Psoas muscle (tissue), 8 donors: ENCODE measurements around the gene TSPAN7. TPM values are rescaled to one million over a fixed set of nuclear protein-coding genes. Genes with fewer than 3 reads are reported as not detected.

Experiments used
- ATAC-seq, 4 donors: fragments of 200-7000 bp; cut with Tn5 transposase; one replicate each; pipeline ENCODE4 v1.9.1; 2020; ENCODE audit warnings: moderate library complexity in 3 of 4, mild to moderate bottlenecking in 2 of 4
- DNase-seq, 2 donors: peaks; one replicate each; pipeline ENCODE4 v3.0.0-alpha.2; 2020
- H3K27ac ChIP-seq: fragments of 200-600 bp; one replicate; pipeline ENCODE4 v1.8.0; 2022
- H3K27me3 ChIP-seq, 3 donors: fragments of 200-600 bp in 1 of 3; one replicate each; pipeline versions ENCODE4 v1.6.1 to v1.8.0; 2013 to 2022; ENCODE audit warnings: low read length in 2 of 3, mild to moderate bottlenecking in 2 of 3, moderate library complexity in 1 of 3; ENCODE audit not compliant: insufficient read depth in 3 of 3
- H3K36me3 ChIP-seq, 2 donors: fragments of 200-600 bp in 1 of 2; one replicate each; pipeline versions ENCODE4 v1.6.1 to v1.8.0; 2013 to 2022; ENCODE audit warnings: low read depth in 1 of 2, mild to moderate bottlenecking in 1 of 2, moderate library complexity in 1 of 2; ENCODE audit not compliant: insufficient read depth in 1 of 2
- H3K4me1 ChIP-seq: fragments of 200-600 bp; one replicate; pipeline ENCODE4 v1.8.0; 2022
- H3K4me3 ChIP-seq: fragments of 200-600 bp; one replicate; pipeline ENCODE4 v1.8.0; 2022; ENCODE audit warnings: mild to moderate bottlenecking
- H3K9me3 ChIP-seq: fragments of 200-600 bp; one replicate; pipeline ENCODE4 v1.8.0; 2022
- CTCF ChIP-seq: fragments of 200-600 bp; IDR thresholded peaks from one replicate; pipeline ENCODE4 v1.8.0; 2022; ENCODE audit warnings: antibody characterized with exemption
- WGBS, 3 donors: extraction: QIAGEN DNeasy Blood & Tissue Kit; methylation state at CpG; one replicate each; pipeline versions ENCODE4 v1.1.6 to v1.1.7; 2013; 5-methylcytosine and 5-hydroxymethylcytosine counted together
- intact Hi-C, 2 donors: fragments of 100-400 bp; cut with DNase I; formaldehyde crosslinking; loops; one replicate each; pipeline versions ENCODE4 v1.11.0 to v1.14.2; 2022
- polyA plus RNA-seq, 3 donors: library from polyadenylated mRNA; stranded (reverse); fragments of 200-250 nt; gene quantifications; one replicate each; pipeline ENCODE4 v1.2.3, GENCODE V29; 2013
- total RNA-seq, 4 donors: library from RNA; stranded (reverse); fragmentation: NEBNext Ultra II Directional in 2 of 4; extraction: Animal tissue kit (Norgen Biotek cat#: 25700) in 2 of 4; gene quantifications; one replicate each; pipeline versions ENCODE4 v1.2.1 to v1.2.4, GENCODE V29; 2021 to 2023
- donor health status: healthy with polysubstance abuse.
- donor health status: DM: no; HTN: no; CAD: no; lungs with moderate emphysema.
- donor health status: Bipolar disorder and iron deficiency.
- donor health status: healthy.
- donor health status: DM: yes; HTN: yes; CAD: no.
- donor health status: DM: no; HTN: no; CAD: no.
- donor health status: DM: no; HTN: no; CAD: no.
- donor health status: DM: yes; HTN: yes; CAD: no.

The TSPAN7 gene
- total and polyA plus RNA-seq, 7 donors, result 65.2 to 234 (median 136) TPM

GRCh38 chrX:38596939-38597338, 35.6 kb downstream of the TSPAN7 start:
- Histone ChIP-seq H3K9me3 (peaks cover 5% of the 10 kb centered on the region), H3K4me1 (peaks cover 16% of the 10 kb centered on the region), H3K4me3 (no peak overlapping the region), H3K36me3 (no peaks in the 10 kb centered on the region), H3K27ac (no peak overlapping the region), H3K27me3 (peaks cover 0 to 12% (median 0%) of the 10 kb centered on the region in 3 donors)
- WGBS, 3 donors, result 51 to 93% (median 88%) methylated on average over 2 of the region's 2 CpGs
- ATAC-seq, result no peak
- no peak for DNase-seq
- intact Hi-C loops, result no loop called here
- no peak for TF ChIP-seq CTCF

GRCh38 chrX:38599796-38600755, 38.7 kb downstream of the TSPAN7 start:
- Histone ChIP-seq H3K4me1 (peaks cover 16% of the 10 kb centered on the region), H3K9me3 (no peaks in the 10 kb centered on the region), H3K36me3 (no peaks in the 10 kb centered on the region), H3K27ac (no peak overlapping the region), H3K27me3 (peaks cover 0 to 12% (median 0%) of the 10 kb centered on the region in 3 donors), H3K4me3 (no peak overlapping the region)
- peak in 3 of 4 donors; percentile 49 to 87 (median 74) for ATAC-seq
- no peak for TF ChIP-seq CTCF
- intact Hi-C loops, result no loop called here
- no peak for DNase-seq
- 12 to 16% (median 15%) methylated on average over 3 of the region's 3 CpGs for WGBS, 3 donors

- ATAC-seq (no peak), DNase-seq (no peak)
- peaks cover 0 to 12% (median 0%) of the 10 kb centered on the region in 3 donors for H3K27me3 ChIP-seq
- peaks cover 16% of the 10 kb centered on the region for H3K4me1 ChIP-seq
- no peaks in the 10 kb centered on the region for H3K36me3 ChIP-seq
- no peak overlapping the region for H3K4me3 ChIP-seq
- no peak overlapping the region for H3K27ac ChIP-seq
- intact Hi-C loops, result no loop called here
- no peaks in the 10 kb centered on the region for H3K9me3 ChIP-seq
- no peak for TF ChIP-seq CTCF
These were observed 40.5 kb downstream of the TSPAN7 start for GRCh38 chrX:38601866-38602265.

- no peak for TF ChIP-seq CTCF
- ATAC-seq, result no peak
These were observed 45.5 kb downstream of the TSPAN7 start for GRCh38 chrX:38606821-38607220.

More at GRCh38 chrX:38606821-38607220, 45.5 kb downstream of the TSPAN7 start:
- Histone ChIP-seq H3K9me3 (no peaks in the 10 kb centered on the region), H3K4me1 (peaks cover 3% of the 10 kb centered on the region), H3K27me3 (no peaks in the 10 kb centered on the region), H3K36me3 (no peaks in the 10 kb centered on the region), H3K27ac (no peak overlapping the region), H3K4me3 (no peak overlapping the region)
- 82 to 88% (median 83%) methylated on average over 3 of the region's 3 CpGs for WGBS, 3 donors
- no peak for DNase-seq
- intact Hi-C loops, result no loop called here
